IPS-11a (cell line): ENCODE data around the gene EML6.
"Not testable (repeated sequence)": the region's sequence is repeated elsewhere in the genome, so short reads cannot be mapped to it uniquely, and the experiment has no call there.

Experiments used
- H3K4me3 ChIP-seq: one replicate; pipeline ENCODE4 v1.5.1; 2013; ENCODE audit warnings: low read depth, low read length, control low read depth

Gene EML6

GRCh38 chr2:54839461-54840255 lies 116.2 kb downstream of the EML6 start:
- H3K4me3 ChIP-seq, result no peak overlapping the region

GRCh38 chr2:54840559-54841468 lies 117.4 kb downstream of the EML6 start:
- no peak overlapping the region for H3K4me3 ChIP-seq

GRCh38 chr2:54841500-54841899 lies 118.0 kb downstream of the EML6 start:
- H3K4me3 ChIP-seq, result not testable (repeated sequence)

- no peak overlapping the region for H3K4me3 ChIP-seq
Measured at GRCh38 chr2:54845094-54845493, 121.6 kb downstream of the EML6 start.

- no peak overlapping the region for H3K4me3 ChIP-seq
Measured at GRCh38 chr2:54845514-54845913, 122.1 kb downstream of the EML6 start.

GRCh38 chr2:54850171-54851122 lies 127.0 kb downstream of the EML6 start:
- H3K4me3 ChIP-seq, result no peak overlapping the region

- no peak overlapping the region for H3K4me3 ChIP-seq
Measured at GRCh38 chr2:54853616-54854310, 130.3 kb downstream of the EML6 start.

- H3K4me3 ChIP-seq, result no peak overlapping the region
Measured at GRCh38 chr2:54855434-54855833, 132.0 kb downstream of the EML6 start.

- no peak overlapping the region for H3K4me3 ChIP-seq
Measured at GRCh38 chr2:54858021-54858681, 134.7 kb downstream of the EML6 start.

- H3K4me3 ChIP-seq, result no peak overlapping the region
Measured at GRCh38 chr2:54859416-54859815, 136.0 kb downstream of the EML6 start.

- no peak overlapping the region for H3K4me3 ChIP-seq
Measured at GRCh38 chr2:54859997-54860701, 136.7 kb downstream of the EML6 start.

GRCh38 chr2:54862229-54862628 lies 138.8 kb downstream of the EML6 start:
- no peak overlapping the region for H3K4me3 ChIP-seq

GRCh38 chr2:54862742-54863141 lies 139.3 kb downstream of the EML6 start:
- H3K4me3 ChIP-seq, result no peak overlapping the region

- no peak overlapping the region for H3K4me3 ChIP-seq
Measured at GRCh38 chr2:54863660-54864059, 140.2 kb downstream of the EML6 start.

GRCh38 chr2:54864096-54864495 lies 140.6 kb downstream of the EML6 start:
- H3K4me3 ChIP-seq, result no peak overlapping the region

- no peak overlapping the region for H3K4me3 ChIP-seq
Measured at GRCh38 chr2:54864727-54865126, 141.3 kb downstream of the EML6 start.

- no peak overlapping the region for H3K4me3 ChIP-seq
Measured at GRCh38 chr2:54866179-54866578, 142.7 kb downstream of the EML6 start.

- no peak overlapping the region for H3K4me3 ChIP-seq
Measured at GRCh38 chr2:54866868-54867267, 143.4 kb downstream of the EML6 start.

GRCh38 chr2:54867457-54867856 lies 144.0 kb downstream of the EML6 start:
- no peak overlapping the region for H3K4me3 ChIP-seq
